Measurements from ENCODE around the gene ORC1.

GRCh38 chr1:52402860-52403240 lies 1.4 kb downstream of the ORC1 start:
- TF ChIP-seq CTCF (IDR thresholded peaks at IDR 0.05; ENCODE audit: low read depth, low read length), result no peak
- TF ChIP-seq POLR2A (IDR thresholded peaks at IDR 0.05; ENCODE audit: extremely low read depth, insufficient read length), result no peak
- TF ChIP-seq MYC (IDR thresholded peaks at IDR 0.05; ENCODE audit: low read depth, low read length), result no peak
- TF ChIP-seq MAX (IDR thresholded peaks at IDR 0.05; ENCODE audit: low read depth, low read length), result no peak

Measured in NB4 (cell line).